ENCODE data around the gene SMLR1.

SMLR1 gene

GRCh38 chr6:130834482-130835251 is 7.5 kb downstream of the SMLR1 start:
- TF ChIP-seq TARDBP (IDR thresholded peaks at IDR 0.05) (no peak), ELF4 (IDR thresholded peaks at IDR 0.05) (no peak), SUZ12 (IDR thresholded peaks at IDR 0.05) (no peak), PKNOX1 (IDR thresholded peaks at IDR 0.05) (no peak), LEF1 (IDR thresholded peaks at IDR 0.05; ENCODE audit: borderline replicate concordance) (no peak), SP1 (IDR thresholded peaks at IDR 0.05) (no peak), FOXM1 (IDR thresholded peaks at IDR 0.05; ENCODE audit: borderline replicate concordance) (no peak), NFRKB (IDR thresholded peaks at IDR 0.05) (no peak)
- POLR2A ChIA-PET, result no interaction called here
- DNase-seq (ENCODE audit: extremely low spot score), result no peak
- CTCF ChIA-PET, result no interaction called here

GRCh38 chr6:130836055-130836640 is 8.9 kb downstream of the SMLR1 start:
- TF ChIP-seq SP1 (IDR thresholded peaks at IDR 0.05) (no peak), FOXK2 (IDR thresholded peaks at IDR 0.05) (no peak), ELF4 (IDR thresholded peaks at IDR 0.05) (no peak), BHLHE40 (IDR thresholded peaks at IDR 0.05; ENCODE audit: borderline replicate concordance) (no peak), NFRKB (IDR thresholded peaks at IDR 0.05) (no peak), SUZ12 (IDR thresholded peaks at IDR 0.05) (no peak), FOXM1 (IDR thresholded peaks at IDR 0.05; ENCODE audit: borderline replicate concordance) (no peak), ARNT (IDR thresholded peaks at IDR 0.05) (no peak), HDGF (IDR thresholded peaks at IDR 0.05; ENCODE audit: borderline replicate concordance) (no peak), LEF1 (IDR thresholded peaks at IDR 0.05; ENCODE audit: borderline replicate concordance) (no peak), CTBP1 (IDR thresholded peaks at IDR 0.05; ENCODE audit: borderline replicate concordance) (no peak)
- POLR2A ChIA-PET, result no interaction called here
- CTCF ChIA-PET, result no interaction called here
- no peak for DNase-seq (ENCODE audit: extremely low spot score)

- ChIA-PET POLR2A (no interaction called here), CTCF (interaction anchor here (0.5 kb wide), 1 partner anchor 317 kb away, joined by 4 read pairs; no protein-coding TSS in a partner anchor)
- no peak for DNase-seq (ENCODE audit: extremely low spot score)
- TF ChIP-seq CTBP1 (IDR thresholded peaks at IDR 0.05; ENCODE audit: borderline replicate concordance) (no peak), LEF1 (IDR thresholded peaks at IDR 0.05; ENCODE audit: borderline replicate concordance) (no peak), ELF4 (IDR thresholded peaks at IDR 0.05) (no peak), HDGF (IDR thresholded peaks at IDR 0.05; ENCODE audit: borderline replicate concordance) (no peak), FOXK2 (IDR thresholded peaks at IDR 0.05) (no peak), TARDBP (IDR thresholded peaks at IDR 0.05) (no peak), PKNOX1 (IDR thresholded peaks at IDR 0.05) (no peak), ARNT (IDR thresholded peaks at IDR 0.05) (no peak), SP1 (IDR thresholded peaks at IDR 0.05) (no peak), BHLHE40 (IDR thresholded peaks at IDR 0.05; ENCODE audit: borderline replicate concordance) (no peak), L3MBTL2 (conservative IDR thresholded peaks at IDR 0.05) (no peak), FOXM1 (IDR thresholded peaks at IDR 0.05; ENCODE audit: borderline replicate concordance) (no peak), SUZ12 (IDR thresholded peaks at IDR 0.05) (no peak), ZNF384 (IDR thresholded peaks at IDR 0.05) (no peak), FOXA1 (IDR thresholded peaks at IDR 0.05) (no peak)
Observed at GRCh38 chr6:130837067-130837466, 9.9 kb downstream of the SMLR1 start.

- ChIA-PET POLR2A (no interaction called here), CTCF (no interaction called here)
- TF ChIP-seq ZNF384 (IDR thresholded peaks at IDR 0.05) (no peak), PKNOX1 (IDR thresholded peaks at IDR 0.05) (no peak), FOXM1 (IDR thresholded peaks at IDR 0.05; ENCODE audit: borderline replicate concordance) (no peak), SP1 (IDR thresholded peaks at IDR 0.05) (no peak), L3MBTL2 (conservative IDR thresholded peaks at IDR 0.05) (no peak), FOXK2 (IDR thresholded peaks at IDR 0.05) (no peak), ELF4 (IDR thresholded peaks at IDR 0.05) (no peak), NFRKB (IDR thresholded peaks at IDR 0.05) (no peak), BHLHE40 (IDR thresholded peaks at IDR 0.05; ENCODE audit: borderline replicate concordance) (no peak), CTBP1 (IDR thresholded peaks at IDR 0.05; ENCODE audit: borderline replicate concordance) (no peak), SUZ12 (IDR thresholded peaks at IDR 0.05) (no peak), TARDBP (IDR thresholded peaks at IDR 0.05) (no peak), ARNT (IDR thresholded peaks at IDR 0.05) (no peak), LEF1 (IDR thresholded peaks at IDR 0.05; ENCODE audit: borderline replicate concordance) (no peak), FOXA1 (IDR thresholded peaks at IDR 0.05) (no peak), HDGF (IDR thresholded peaks at IDR 0.05; ENCODE audit: borderline replicate concordance) (no peak)
- no peak for DNase-seq (ENCODE audit: extremely low spot score)
Observed at GRCh38 chr6:130838250-130838860, 11.1 kb downstream of the SMLR1 start.

GRCh38 chr6:130838951-130839350 is 11.7 kb downstream of the SMLR1 start:
- no peak for DNase-seq (ENCODE audit: extremely low spot score)
- ChIA-PET CTCF (no interaction called here), POLR2A (no interaction called here)
- TF ChIP-seq FOXK2 (IDR thresholded peaks at IDR 0.05), result no peak
- no peak for TF ChIP-seq L3MBTL2 (conservative IDR thresholded peaks at IDR 0.05)
- TF ChIP-seq BHLHE40 (IDR thresholded peaks at IDR 0.05; ENCODE audit: borderline replicate concordance), result no peak
- TF ChIP-seq LEF1 (IDR thresholded peaks at IDR 0.05; ENCODE audit: borderline replicate concordance), result no peak
- no peak for TF ChIP-seq SUZ12 (IDR thresholded peaks at IDR 0.05)
- TF ChIP-seq HDGF (IDR thresholded peaks at IDR 0.05; ENCODE audit: borderline replicate concordance), result no peak
- TF ChIP-seq PKNOX1 (IDR thresholded peaks at IDR 0.05), result no peak
- no peak for TF ChIP-seq ELF4 (IDR thresholded peaks at IDR 0.05)
- no peak for TF ChIP-seq SP1 (IDR thresholded peaks at IDR 0.05)
- TF ChIP-seq TARDBP (IDR thresholded peaks at IDR 0.05), result no peak
- TF ChIP-seq CTBP1 (IDR thresholded peaks at IDR 0.05; ENCODE audit: borderline replicate concordance), result no peak
- no peak for TF ChIP-seq ZNF384 (IDR thresholded peaks at IDR 0.05)
- no peak for TF ChIP-seq FOXA1 (IDR thresholded peaks at IDR 0.05)
- TF ChIP-seq FOXM1 (IDR thresholded peaks at IDR 0.05; ENCODE audit: borderline replicate concordance), result no peak

All from HEK293T (cell line).